Panc1 (cell line): Measurements from ENCODE around the gene SESN1. TPM values are rescaled to one million over a fixed set of nuclear protein-coding genes. Genes with fewer than 3 reads are reported as not detected.

ENCODE experiments used
- ATAC-seq: fragments of 200-7000 bp; cut with Tn5 transposase; 2 replicates; pipeline ENCODE4 v1.9.1; 2020; ENCODE audit warnings: mild to moderate bottlenecking, moderate library complexity
- BruUV-seq: library from RNA; stranded (reverse); fragments of 400-500 nt; replicated peaks from 2 replicates; lab custom pipeline; 2021; lab: Mats Ljungman, UMichigan
- CTCF ChIA-PET: fragments of 300-600 bp; sonication (Branson Sonifier 250); formaldehyde crosslinking; loops from one replicate; lab custom pipeline; 2022; ENCODE audit warnings: antibody characterized with exemption; lab: Charles Lee
- POLR2A ChIA-PET: fragments of 300-600 bp; sonication (Branson Sonifier 250); formaldehyde crosslinking; loops from one replicate; lab custom pipeline; 2022; ENCODE audit warnings: antibody characterized with exemption; lab: Charles Lee
- DNase-seq: peaks from one replicate; pipeline ENCODE4 v3.0.0-alpha.2; 2010; ENCODE audit warnings: low read depth, low spot score
- H3K27ac ChIP-seq: 2 replicates; pipeline ENCODE4 v1.5.1; 2011; ENCODE audit warnings: mild to moderate bottlenecking, low read length, inconsistent platforms
- H3K27me3 ChIP-seq: fragments of 200-500 bp; sonication (Bioruptor generic); 2 replicates; pipeline ENCODE4 v1.6.0; 2014; ENCODE audit warnings: low read length, inconsistent platforms; ENCODE audit not compliant: control insufficient read depth, insufficient read depth
- H3K36me3 ChIP-seq: fragments of 200-500 bp; sonication (Bioruptor generic); 2 replicates; pipeline ENCODE4 v1.5.1; 2014; ENCODE audit warnings: inconsistent platforms, mild to moderate bottlenecking, low read length, moderate library complexity; ENCODE audit not compliant: control insufficient read depth, insufficient read depth
- H3K4me1 ChIP-seq: 2 replicates; pipeline ENCODE4 v1.5.1; 2011; ENCODE audit warnings: inconsistent platforms, mild to moderate bottlenecking, low read length, moderate library complexity; ENCODE audit not compliant: control insufficient read depth, insufficient read depth
- H3K4me3 ChIP-seq, 2 experiments: 2 replicates each; pipeline ENCODE4 v1.5.1; 2011 to 2012; ENCODE audit warnings: low read depth in 2 of 2, low read length in 2 of 2, mild to moderate bottlenecking in 2 of 2, inconsistent platforms in 1 of 2, moderate library complexity in 1 of 2
- H3K9me3 ChIP-seq: fragments of 200-500 bp; sonication (Bioruptor generic); 2 replicates; pipeline ENCODE4 v1.5.1; 2014; ENCODE audit warnings: low read depth, mild to moderate bottlenecking, inconsistent platforms, low read length, moderate library complexity; ENCODE audit not compliant: control insufficient read depth, insufficient read depth
- POLR2AphosphoS5 ChIP-seq: IDR thresholded peaks from 2 replicates; pipeline ENCODE4 v1.6.1; 2012; ENCODE audit warnings: mild to moderate bottlenecking, low read depth, low read length, moderate library complexity
- SIN3A ChIP-seq: IDR thresholded peaks from 2 replicates; pipeline ENCODE4 v1.6.1; 2012; ENCODE audit warnings: low read depth, mild to moderate bottlenecking, low read length, moderate library complexity, borderline replicate concordance; ENCODE audit not compliant: insufficient read depth
- TCF7L2 ChIP-seq: IDR thresholded peaks from 2 replicates; pipeline ENCODE4 v1.6.1; 2011; ENCODE audit warnings: mild to moderate bottlenecking, low read depth, low read length, inconsistent platforms
- in situ Hi-C: cut with HindIII; loops from 2 replicates; pipeline ENCODE4 v1.10.0; 2016; ENCODE audit warnings: low sequenced_read_pairs, low pct_unique_long_range_greater_than_20kb
- intact Hi-C: fragments of 100-400 bp; cut with micrococcal nuclease; formaldehyde crosslinking; loops from one replicate; pipeline ENCODE4 v1.10.0; 2022; ENCODE audit not compliant: unreplicated experiment
- total RNA-seq: library from RNA; stranded (reverse); gene quantifications from one replicate; pipeline ENCODE4 v1.2.1, GENCODE V29; 2021; ENCODE audit not compliant: unreplicated experiment
- TF ChIP-seq, protein P1 (sequence below): fragments of 450-650 bp; IDR thresholded peaks from 2 replicates; pipeline ENCODE4 v1.5.1; 2017; ENCODE audit warnings: mild to moderate bottlenecking
- TF ChIP-seq, protein P2 (sequence below), 2 experiments: IDR thresholded peaks; 2 replicates each; pipeline ENCODE4 v1.6.1; 2011 to 2012; ENCODE audit warnings: low read depth in 2 of 2, control low read depth in 1 of 2, low read length in 1 of 2, mild to moderate bottlenecking in 1 of 2, moderate library complexity in 1 of 2; ENCODE audit not compliant: insufficient read depth in 1 of 2

Gene SESN1
- total RNA-seq, 1 experiment from 2014 or later, result 11.3 TPM

DNA sequence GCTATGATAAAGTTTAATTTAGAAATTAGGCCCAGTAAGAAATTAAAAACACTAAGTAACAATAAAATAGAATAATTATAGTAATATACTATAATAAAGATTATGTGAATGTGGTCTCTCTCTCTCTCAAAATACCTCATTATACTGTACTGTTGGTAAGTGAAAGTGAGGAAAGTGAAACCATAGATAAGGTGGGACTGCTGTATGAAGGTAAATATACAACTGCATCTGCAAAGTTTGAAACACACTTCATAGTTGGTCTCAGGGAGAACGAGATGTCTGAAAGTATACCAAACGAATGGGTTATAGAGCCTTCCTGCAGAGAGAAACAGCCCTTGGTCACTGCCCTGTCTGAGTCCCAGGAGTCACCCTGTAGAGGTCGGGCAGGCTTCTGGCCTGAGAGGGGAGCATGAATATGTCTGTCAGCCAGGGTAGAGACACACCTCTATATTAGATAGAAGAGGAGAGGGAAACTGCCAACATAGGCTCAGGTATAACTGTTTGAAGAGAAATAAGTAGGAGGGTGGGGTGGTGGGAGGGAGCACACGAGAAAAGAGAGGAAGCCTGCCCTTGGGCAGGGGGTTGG is 31.8 kb downstream of the SESN1 start:
- H3K4me1 ChIP-seq, result 0 out of 2 replicates have a peak, but pooled peaks cover 2% of the 10 kb centered on the region
- ChIA-PET POLR2A (no interaction called here), CTCF (no interaction called here)
- H3K27ac ChIP-seq, result no peak overlapping the region
- no peaks in the 10 kb centered on the region for H3K27me3 ChIP-seq
- DNase-seq (no peak), ATAC-seq (no peak)
- intact Hi-C loops (no loop called here), in situ Hi-C loops (no loop called here)
- no peaks in the 10 kb centered on the region for H3K9me3 ChIP-seq
- TF ChIP-seq POLR2AphosphoS5, result no peak
- no TSS peak for BruUV-seq
- H3K4me3 ChIP-seq, result no peak overlapping the region
- H3K36me3 ChIP-seq, result no peaks in the 10 kb centered on the region

DNA sequence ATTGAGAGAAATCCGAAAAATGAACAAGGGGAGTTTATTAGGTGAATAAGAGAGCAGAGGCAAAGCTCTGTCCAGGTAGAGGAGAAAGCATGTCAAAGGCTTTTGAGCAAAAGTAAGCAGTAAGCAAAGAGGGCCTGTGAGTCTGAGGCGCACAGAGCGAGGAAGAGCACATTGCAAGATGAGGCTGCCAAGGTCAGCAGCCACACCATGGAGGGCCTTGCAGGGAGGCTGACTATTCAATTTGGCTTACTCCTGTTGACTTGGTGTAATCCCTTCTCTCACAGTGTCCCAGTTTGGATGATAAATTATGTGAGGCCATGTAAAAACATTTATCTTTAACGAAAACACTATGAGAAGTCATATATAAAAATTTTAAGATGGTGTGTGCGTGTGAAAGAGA is 32.4 kb downstream of the SESN1 start:
- POLR2A ChIA-PET, result no interaction called here
- no peak overlapping the region for H3K27ac ChIP-seq
- H3K4me1 ChIP-seq, result 0 out of 2 replicates have a peak, but pooled peaks cover 2% of the 10 kb centered on the region
- CTCF ChIA-PET, result no interaction called here
- intact Hi-C loops, result no loop called here
- DNase-seq (no peak), ATAC-seq (no peak)
- no peaks in the 10 kb centered on the region for H3K36me3 ChIP-seq
- no peaks in the 10 kb centered on the region for H3K9me3 ChIP-seq
- H3K27me3 ChIP-seq, result no peaks in the 10 kb centered on the region
- no TSS peak for BruUV-seq
- TF ChIP-seq POLR2AphosphoS5 (no peak), TCF7L2 (no peak), SIN3A (no peak)
- TF ChIP-seq, protein P1, sequence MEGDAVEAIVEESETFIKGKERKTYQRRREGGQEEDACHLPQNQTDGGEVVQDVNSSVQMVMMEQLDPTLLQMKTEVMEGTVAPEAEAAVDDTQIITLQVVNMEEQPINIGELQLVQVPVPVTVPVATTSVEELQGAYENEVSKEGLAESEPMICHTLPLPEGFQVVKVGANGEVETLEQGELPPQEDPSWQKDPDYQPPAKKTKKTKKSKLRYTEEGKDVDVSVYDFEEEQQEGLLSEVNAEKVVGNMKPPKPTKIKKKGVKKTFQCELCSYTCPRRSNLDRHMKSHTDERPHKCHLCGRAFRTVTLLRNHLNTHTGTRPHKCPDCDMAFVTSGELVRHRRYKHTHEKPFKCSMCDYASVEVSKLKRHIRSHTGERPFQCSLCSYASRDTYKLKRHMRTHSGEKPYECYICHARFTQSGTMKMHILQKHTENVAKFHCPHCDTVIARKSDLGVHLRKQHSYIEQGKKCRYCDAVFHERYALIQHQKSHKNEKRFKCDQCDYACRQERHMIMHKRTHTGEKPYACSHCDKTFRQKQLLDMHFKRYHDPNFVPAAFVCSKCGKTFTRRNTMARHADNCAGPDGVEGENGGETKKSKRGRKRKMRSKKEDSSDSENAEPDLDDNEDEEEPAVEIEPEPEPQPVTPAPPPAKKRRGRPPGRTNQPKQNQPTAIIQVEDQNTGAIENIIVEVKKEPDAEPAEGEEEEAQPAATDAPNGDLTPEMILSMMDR, result no peak
- TF ChIP-seq, protein P2, sequence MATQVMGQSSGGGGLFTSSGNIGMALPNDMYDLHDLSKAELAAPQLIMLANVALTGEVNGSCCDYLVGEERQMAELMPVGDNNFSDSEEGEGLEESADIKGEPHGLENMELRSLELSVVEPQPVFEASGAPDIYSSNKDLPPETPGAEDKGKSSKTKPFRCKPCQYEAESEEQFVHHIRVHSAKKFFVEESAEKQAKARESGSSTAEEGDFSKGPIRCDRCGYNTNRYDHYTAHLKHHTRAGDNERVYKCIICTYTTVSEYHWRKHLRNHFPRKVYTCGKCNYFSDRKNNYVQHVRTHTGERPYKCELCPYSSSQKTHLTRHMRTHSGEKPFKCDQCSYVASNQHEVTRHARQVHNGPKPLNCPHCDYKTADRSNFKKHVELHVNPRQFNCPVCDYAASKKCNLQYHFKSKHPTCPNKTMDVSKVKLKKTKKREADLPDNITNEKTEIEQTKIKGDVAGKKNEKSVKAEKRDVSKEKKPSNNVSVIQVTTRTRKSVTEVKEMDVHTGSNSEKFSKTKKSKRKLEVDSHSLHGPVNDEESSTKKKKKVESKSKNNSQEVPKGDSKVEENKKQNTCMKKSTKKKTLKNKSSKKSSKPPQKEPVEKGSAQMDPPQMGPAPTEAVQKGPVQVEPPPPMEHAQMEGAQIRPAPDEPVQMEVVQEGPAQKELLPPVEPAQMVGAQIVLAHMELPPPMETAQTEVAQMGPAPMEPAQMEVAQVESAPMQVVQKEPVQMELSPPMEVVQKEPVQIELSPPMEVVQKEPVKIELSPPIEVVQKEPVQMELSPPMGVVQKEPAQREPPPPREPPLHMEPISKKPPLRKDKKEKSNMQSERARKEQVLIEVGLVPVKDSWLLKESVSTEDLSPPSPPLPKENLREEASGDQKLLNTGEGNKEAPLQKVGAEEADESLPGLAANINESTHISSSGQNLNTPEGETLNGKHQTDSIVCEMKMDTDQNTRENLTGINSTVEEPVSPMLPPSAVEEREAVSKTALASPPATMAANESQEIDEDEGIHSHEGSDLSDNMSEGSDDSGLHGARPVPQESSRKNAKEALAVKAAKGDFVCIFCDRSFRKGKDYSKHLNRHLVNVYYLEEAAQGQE (IDR thresholded peaks at IDR 0.05; ENCODE audit: insufficient read depth in 1 of 2, low read depth in 2 of 2, low read length in 1 of 2), result no peak
- no peak overlapping the region for H3K4me3 ChIP-seq
- in situ Hi-C loops, result no loop called here

DNA sequence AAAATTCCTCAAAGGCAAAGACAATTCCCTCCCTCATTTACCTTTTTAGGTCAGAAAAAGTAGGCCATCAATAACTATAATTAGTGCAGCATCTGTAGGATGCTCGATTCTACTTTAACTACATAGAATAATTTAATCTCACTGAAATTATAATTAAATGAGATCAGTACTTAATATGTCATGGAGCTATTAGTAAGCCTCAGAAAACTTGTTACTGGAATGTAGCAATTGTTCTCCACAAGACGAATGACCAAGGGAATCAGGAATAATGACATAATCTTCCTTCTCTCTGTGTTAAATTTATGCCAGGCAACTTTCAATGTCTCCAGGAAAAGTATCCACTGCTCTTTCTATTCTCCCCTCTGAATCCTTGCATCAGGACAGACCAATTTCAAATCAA is 34.1 kb downstream of the SESN1 start:
- CTCF ChIA-PET, result no interaction called here
- Histone ChIP-seq H3K4me1 (0 out of 2 replicates have a peak, but pooled peaks cover 2% of the 10 kb centered on the region), H3K9me3 (no peaks in the 10 kb centered on the region), H3K36me3 (no peaks in the 10 kb centered on the region), H3K27me3 (no peaks in the 10 kb centered on the region), H3K4me3 (no peak overlapping the region), H3K27ac (no peak overlapping the region)
- in situ Hi-C loops, result no loop called here
- DNase-seq (no peak), ATAC-seq (no peak)
- no TSS peak for BruUV-seq
- POLR2A ChIA-PET, result interaction anchor here (0.6 kb wide), 1 partner anchor 502 kb away, joined by 3 read pairs; no protein-coding TSS in a partner anchor
- TF ChIP-seq, protein P2 (IDR thresholded peaks at IDR 0.05; ENCODE audit: insufficient read depth in 1 of 2, low read depth in 2 of 2, low read length in 1 of 2), result no peak
- no peak for TF ChIP-seq POLR2AphosphoS5
- no peak for TF ChIP-seq SIN3A
- TF ChIP-seq, protein P1, result no peak
- TF ChIP-seq TCF7L2, result no peak
- intact Hi-C loops, result no loop called here
